GM19463 (cell line): ENCODE results near the gene GSK3A.
A peak's percentile ranks its signal among the peaks of the same experiment; 100 is the strongest.

Experiments used
- ATAC-seq: cut with Tn5 transposase; IDR thresholded peaks from one replicate; pipeline ENCODE4 v1.9.1; 2021; ENCODE audit warnings: mild to moderate bottlenecking, moderate library complexity; ENCODE audit not compliant: unreplicated experiment

GSK3A gene

DNA sequence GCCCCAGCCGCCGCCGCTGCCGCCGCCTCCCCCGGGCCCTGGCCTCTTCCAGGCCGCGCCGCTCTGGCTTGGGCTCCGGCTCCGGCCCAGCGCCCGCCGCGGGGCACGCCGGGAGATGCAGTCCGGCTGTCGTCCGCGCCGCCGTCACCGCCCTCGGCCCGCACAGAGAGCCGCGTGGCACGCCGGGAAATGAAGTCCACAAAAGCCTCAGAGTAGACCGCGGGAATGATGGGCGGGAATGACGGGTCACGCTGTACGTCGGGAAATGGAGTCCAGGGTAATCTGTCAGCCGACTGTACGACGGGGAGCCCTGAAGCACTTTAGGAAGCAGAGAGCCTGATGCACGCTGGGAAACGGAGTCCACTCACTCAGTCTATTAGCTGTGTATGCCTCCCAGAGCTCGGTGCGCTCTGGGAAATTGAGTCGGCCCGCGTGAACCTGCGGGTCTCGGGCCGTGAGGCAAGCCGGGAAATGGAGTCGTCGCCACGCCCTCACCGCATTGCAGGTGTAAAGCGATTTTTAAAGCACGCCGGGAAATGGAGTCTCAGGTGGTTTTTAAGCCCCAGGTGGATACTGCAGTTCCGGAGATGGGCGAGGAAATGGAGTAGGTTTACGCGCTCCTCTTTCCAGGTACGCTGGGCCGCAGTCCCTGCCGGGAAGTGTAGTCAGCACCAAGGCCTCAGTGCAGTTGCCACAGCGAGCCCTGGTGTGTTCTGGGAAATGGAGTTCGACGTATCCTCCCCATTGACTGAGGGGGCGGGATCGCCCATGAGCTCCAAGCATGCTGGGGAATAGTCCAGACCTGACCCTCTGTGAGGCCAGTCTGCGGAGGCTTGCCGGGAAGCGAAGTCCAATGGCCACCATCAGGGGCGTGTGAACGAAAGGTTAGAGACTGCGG is at the start of gene GSK3A:
Gene GSK3A (minus strand): TSS at position 91 of the 898 bp plus-strand sequence. CDS start 137 bp downstream, outside the sequence.
- peak; percentile 59 for ATAC-seq

DNA sequence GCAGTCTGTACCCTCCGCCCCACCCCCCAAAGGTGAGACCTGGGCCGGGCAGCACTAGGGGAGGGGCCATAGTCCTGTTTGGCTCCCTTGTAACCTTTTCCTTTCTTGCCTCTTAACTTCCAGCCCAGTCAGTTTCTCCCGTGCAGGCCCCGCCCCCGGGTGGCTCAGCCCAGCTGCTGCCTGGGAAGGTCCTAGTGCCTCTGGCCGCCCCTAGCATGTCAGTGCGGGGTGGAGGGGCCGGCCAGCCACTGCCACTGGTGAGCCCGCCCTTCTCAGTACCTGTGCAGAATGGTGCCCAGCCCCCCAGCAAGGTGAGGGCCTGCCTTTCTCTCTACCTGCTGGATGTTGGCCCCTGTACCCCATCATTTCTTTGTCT is 49.0 kb upstream of the GSK3A start:
- no peak for ATAC-seq

DNA sequence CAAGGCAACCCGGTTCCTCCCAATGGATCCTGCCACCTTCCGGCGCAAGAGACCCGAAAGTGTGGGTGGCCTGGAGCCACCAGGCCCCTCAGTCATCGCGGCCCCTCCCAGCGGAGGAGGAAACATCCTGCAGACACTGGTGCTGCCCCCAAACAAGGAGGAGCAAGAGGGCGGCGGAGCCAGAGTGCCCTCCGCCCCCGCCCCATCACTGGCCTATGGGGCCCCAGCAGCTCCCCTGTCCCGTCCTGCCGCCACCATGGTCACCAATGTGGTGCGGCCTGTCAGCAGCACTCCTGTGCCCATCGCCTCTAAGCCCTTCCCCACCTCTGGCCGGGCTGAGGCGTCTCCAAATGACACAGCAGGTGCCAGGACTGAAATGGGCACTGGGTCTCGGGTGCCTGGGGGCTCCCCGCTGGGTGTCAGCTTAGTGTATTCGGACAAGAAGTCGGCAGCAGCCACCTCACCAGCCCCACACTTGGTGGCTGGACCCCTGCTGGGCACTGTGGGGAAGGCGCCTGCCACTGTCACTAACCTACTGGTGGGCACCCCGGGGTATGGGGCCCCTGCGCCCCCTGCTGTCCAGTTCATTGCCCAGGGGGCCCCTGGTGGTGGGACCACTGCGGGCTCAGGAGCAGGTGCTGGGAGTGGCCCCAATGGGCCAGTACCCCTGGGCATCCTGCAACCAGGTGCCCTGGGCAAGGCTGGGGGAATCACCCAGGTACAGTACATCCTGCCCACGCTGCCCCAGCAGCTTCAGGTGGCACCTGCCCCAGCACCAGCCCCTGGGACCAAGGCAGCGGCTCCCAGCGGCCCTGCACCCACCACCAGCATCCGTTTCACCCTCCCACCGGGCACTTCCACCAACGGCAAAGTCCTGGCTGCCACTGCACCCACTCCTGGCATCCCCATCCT is 48.4 kb upstream of the GSK3A start:
- ATAC-seq, result no peak

DNA sequence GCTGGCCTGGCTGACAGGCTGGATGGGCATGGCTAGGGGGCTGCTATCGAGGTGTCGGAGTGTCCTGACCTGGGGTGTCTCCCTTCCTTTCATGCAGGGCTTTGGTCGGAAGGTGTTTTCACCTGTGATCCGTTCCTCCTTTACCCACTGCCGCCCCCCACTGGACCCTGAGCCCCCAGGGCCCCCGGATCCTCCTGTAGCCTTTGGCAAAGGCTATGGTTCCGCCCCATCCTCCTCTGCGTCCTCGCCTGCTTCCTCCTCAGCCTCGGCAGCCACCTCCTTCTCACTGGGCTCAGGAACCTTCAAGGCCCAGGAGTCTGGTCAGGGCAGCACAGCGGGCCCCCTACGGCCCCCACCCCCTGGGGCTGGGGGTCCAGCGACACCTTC is 47.7 kb upstream of the GSK3A start:
- no peak for ATAC-seq

DNA sequence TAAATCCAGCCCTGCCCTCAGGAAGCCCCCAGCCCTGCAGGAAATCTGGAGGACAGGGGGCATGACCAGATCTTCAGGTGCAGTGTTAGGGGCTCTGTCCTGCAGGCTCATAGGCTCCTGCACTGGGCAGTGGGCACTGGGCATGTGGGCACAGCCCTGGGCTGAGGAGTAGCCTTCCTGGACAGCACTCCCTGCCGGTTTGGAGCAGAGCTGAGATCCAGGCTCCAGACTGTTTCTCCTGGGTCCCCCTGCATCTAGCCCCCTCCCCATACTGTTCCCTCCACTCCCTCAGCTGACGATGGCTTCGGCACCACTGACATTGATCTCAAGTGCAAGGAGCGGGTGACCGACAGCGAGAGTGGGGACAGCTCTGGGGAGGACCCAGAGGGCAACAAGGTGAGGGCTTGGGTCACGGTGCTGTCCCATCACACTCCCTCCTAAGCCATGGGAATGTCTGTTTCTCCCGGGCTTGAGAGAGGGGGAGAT is 47.2 kb upstream of the GSK3A start:
- no peak for ATAC-seq

DNA sequence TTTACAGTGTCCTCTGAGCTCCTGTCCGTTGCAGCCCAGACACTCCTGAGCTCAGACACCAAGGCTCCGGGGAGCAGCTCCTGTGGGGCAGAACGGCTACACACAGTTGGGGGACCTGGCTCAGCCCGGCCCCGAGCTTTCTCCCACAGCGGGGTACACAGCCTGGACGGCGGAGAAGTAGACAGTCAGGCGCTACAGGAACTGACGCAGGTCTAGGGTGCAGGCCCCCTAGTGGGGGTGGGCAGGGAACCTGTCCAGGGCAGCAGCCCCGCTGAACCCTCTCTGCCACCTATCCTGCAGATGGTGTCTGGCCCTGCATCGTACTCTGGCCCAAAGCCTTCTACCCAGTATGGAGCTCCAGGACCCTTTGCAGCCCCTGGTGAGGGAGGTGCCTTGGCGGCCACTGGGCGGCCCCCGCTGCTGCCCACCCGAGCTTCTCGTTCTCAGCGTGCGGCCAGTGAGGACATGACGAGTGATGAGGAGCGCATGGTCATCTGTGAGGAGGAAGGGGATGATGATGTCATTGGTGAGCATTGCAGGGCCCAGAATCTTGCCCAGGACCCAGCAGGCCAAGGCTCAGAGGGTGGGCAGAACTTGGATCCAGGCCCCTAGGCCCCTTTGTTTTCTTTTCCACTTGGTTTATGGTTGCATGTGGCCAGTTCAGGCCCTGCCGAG is 46.6 kb upstream of the GSK3A start:
- ATAC-seq, result no peak

DNA sequence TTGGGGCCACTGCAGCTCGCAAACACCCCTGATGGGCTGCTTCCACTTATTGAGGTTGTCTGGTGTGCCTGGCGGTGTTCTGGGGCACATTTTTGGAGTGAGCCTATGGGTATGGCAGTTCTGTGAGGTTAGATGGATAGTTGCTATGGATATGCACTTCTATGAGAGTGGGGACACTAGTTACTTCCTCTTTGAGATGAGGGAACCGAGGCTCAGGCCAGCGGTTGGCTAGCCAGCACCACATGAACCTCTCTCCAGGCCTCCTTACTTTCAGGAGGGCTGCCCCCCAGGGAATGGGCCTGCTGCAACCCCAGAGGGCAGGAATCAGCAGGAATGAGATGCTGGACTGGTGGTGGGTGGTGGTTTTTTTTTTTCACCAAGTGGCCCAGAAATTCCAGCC is 46.0 kb upstream of the GSK3A start:
- ATAC-seq, result no peak

DNA sequence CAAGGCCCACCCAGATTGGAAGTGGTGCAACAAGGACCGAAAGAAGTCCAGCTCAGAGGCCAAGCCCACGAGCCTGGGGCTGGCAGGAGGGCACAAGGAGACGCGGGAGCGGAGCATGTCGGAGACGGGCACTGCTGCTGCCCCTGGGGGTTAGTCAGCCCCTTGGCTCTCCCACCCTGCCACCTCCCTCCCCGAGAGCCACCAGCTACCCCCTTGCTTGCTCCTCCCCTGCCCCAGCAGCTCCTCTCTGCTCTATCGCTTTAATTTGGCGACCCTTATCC is 45.4 kb upstream of the GSK3A start:
- no peak for ATAC-seq

DNA sequence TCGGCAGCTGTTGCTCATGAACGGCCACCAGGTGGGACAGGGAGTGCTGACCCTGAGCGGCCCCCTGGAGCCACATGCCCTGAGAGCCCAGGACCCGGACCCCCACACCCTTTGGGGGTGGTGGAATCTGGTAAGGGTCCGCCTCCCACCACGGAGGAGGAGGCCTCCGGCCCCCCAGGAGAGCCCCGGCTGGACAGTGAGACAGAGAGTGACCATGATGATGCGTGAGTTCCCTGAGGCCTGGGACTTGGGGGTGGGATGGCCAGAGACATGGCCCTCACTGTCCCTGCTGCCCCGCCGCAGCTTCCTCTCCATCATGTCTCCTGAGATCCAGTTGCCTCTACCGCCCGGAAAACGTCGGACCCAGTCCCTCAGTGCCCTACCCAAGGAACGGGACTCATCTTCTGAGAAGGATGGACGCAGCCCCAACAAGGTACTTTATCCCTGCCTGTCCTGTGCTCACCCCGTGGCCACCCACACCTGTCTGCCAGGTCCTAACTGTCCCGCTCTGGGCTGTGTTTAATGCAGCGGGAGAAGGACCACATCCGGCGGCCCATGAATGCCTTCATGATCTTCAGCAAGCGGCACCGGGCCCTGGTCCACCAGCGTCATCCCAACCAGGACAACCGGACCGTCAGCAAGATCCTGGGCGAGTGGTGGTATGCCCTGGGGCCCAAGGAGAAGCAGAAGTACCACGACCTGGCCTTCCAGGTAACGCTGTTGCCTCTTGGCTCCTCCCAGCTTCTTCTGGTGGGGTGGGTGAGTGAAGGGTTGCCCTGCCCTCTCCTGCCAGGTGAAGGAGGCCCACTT is 44.8 kb upstream of the GSK3A start:
- ATAC-seq, result no peak

DNA sequence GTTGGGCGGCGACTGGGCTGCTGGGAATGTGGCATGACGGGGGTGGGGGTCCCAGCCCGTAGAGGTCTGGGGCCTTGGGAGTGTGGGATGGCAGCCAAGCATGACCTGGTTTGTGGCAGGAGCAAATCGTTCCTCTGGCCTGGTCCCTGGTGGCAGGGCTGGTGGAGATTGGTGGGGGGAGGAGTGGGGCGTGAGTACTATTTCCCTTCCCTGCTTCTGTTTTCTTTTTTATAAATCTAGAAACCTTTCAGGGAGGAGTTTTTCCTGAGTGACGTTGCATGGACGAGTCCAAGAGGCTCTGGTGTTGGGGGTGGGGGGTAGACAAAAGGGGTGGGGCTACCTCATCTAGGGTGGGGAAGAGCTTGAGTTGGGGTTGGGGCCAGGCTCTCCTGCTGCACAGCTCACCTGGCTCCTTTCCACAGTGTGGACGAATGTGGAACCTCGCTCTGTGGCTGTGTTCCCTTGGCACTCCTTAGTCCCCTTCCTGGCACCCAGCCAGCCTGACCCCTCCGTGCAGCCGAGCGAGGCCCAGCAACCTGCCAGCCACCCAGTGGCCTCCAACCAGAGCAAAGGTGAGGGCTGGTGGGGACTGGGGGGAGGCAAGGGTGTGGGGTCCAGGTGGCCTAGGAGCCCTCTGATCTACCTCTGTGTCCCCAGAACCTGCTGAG is 44.1 kb upstream of the GSK3A start:
- no peak for ATAC-seq

DNA sequence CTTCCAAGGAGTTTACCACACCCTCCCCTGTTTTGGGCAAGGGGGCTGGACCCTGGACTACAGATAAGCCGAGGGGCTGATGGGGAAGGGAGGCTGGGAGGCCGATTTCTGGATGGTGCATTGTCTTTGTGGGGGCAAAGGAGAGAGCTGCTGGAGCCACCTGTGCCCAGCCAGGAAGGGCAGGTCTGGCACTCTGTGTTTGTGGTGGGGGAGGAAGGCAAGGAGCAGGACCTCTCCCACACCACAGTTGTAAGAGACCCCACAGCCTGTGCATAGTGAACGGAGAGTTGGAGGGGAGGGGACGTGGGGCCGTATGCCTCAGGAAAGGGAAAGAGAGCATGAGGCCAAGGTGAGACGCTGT is 43.6 kb upstream of the GSK3A start:
- ATAC-seq, result no peak

DNA sequence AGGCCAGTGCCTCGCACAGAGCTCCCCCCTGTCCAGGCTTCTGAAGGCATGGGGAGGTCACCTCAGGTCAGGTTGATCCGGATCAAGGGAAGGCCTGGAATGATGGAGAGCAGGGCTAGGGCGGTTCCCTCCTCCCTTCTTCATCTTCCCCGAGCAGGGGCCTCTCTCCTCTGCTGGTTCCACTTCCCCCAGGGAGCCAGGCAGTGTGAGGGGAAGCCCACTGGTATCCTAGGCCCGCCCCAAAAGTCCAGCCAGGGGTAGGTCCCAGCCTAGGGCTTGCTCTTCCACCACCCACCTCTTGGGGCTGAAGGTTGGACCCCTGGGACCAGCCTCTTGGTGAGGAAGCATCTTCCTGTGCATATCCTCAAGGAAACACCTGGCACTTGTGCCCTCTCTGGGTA is 43.1 kb upstream of the GSK3A start:
- no peak for ATAC-seq

DNA sequence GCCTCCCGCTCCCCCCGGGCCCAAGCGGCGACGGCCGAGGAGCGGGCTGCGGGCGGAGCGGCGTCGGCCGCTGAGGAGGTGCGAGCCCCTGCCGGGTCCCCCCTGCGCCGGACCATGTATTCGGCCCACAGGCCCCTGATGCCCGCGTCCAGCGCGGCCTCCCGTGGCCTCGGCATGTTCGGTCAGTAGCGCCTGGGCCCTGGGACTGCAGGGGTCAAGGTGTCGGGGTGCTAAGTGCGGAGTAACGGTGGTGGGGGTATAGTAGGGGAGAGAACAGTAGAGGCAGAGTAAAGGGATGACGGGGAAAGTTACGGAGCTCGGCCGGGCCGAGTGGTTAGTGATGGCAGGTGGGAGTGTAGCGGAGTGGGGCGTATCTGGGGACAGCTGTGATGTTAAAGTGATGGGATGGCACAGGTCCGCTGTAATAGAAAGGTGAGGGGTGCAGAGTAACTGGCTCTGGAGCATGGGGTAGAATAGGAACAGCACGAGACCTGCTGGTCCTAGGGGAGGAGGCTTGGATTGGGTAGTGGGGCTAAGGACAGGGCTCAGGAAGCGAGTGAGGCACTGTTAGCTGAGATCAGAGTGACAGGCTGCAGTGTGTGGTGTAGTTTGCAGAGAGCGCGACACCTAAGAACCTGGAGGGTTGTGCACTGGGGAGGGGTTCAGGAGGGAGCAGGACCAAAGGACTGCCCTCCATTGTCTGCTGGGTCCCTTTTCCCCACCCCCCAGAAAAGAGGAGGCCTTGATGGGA is 42.4 kb upstream of the GSK3A start:
- ATAC-seq, result no peak

DNA sequence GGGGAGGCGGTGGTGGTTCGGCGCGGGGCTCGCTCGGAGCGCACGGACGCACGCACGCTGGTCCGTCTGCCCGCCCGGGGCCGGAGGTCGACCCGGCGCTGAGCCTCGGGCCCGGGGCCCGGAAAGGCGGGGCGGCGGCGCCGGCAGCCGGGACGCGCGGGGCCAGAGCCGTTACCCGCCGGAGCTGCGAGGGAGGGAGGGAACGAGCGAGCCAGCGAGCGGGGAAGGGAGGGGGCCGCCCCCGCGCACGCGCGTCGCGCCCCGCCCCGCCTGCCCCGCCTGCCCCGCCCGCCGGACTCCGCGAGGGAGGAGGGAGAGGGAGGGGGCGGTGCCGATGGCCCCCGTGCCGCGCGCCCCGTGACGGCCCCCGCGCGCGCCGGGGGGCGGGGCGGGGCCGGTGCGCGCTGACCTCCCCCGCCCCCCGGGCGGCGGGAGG is 41.7 kb upstream of the GSK3A start:
- ATAC-seq, result peak; percentile 18

DNA sequence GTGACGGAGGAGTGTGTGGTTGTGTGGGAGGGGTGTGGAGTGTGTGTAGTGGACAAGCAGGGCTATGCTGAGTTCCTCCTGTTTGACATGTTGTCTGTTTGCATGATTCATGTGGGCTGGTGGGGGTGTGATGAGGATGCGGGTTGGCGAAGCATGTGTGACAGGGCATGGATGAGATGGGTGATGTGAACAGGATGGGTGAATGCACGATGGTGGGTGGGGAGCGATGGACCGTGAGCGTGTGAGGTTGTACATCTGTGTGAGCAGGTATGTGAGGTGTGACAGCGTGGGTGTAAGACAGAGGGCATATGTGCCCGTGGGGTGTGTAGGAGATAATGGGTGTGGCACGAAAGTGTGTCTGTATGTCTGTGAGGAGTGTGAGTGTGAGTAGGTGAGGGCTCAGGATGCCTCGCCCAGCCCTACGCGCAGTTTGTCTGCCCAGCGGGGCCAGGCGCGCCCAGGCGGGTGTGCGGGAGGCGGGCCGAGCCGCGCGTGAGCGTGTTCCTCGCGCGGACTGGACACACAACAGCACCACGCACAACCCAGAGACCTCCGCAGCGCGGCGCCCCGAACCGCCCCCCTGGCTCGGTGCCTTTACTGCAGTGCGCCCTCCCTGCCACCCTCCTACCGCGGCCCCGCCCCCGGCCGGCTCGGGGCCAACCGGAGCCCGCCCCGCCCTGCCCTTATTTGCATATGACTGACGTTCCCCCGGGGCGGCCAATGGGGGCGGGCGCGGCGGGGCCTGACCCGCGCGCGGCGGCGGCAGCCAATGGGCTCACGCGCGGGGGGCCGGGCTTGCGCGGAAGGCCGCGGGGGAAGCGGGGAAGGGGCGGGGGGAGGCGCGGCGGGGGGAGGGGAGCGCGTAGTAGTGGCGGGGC is 41.0 kb upstream of the GSK3A start:
- peak; percentile 42 for ATAC-seq

DNA sequence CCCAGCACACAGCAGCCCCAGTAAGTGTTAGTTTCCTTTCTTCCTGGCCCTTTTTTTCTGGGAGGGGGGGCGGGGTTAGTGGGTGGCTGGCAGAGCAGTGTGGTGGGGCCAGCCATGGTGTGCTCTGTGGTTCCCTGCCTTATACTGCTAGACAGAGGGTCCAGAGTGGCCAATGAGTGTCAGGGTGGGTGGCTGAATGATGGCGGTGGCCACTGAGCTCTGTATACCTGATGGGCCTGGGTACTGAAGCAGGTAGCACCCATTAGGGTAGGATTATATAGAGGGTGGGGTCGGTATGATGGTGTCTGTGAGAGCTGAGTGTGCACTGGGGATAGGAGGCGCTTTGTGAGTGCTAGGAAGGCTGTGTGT is 40.4 kb upstream of the GSK3A start:
- ATAC-seq, result no peak

DNA sequence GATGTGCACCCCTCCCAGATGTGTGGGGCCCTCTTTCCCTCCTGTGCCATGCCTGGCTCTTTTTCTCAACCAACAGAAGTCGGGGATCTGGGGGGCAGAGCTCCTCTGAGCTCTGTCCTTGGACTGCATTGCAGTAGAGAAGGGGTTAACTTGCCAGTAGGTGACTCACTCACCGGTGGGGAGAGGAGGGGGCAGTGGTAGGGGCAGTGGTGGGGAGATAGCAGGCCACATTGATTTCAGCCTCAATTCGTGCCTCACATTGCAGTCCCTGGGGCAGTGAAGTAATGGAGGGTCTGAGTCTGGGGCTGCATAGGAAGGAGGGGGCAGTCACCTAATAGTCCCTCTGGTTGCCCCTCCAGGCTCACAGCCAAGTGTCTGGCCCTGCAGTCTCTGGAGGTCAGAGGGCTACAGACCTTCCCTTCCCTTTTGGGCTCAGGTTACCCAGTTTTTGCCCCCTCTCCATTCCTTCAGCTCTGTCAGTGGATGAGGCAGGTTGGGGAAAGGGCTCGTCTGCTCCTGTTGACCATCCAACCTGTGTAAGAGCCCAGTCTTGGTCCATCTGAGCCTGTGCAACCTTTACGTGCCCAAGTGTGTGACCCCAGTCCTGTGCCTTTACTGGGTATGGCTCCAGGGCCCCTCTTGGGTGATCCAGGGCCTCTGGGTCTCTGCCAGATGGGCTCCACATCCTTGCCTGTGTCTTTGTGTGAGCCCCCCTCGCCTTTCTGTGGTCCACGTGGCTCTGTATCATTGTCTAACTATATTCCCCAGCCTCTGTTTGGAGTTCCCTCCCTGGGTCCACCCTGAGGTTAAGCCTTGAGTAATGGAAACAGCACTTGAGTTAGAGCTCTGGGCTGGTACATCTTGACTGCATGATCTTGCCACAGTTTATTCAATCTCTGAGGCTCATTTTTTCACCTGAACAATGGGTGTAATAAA is 39.7 kb upstream of the GSK3A start:
- ATAC-seq, result no peak
